Neural progenitor cell (in vitro differentiated cells): ENCODE measurements around the gene DPYSL5. TPM values are rescaled to one million over a fixed set of nuclear protein-coding genes. Genes with fewer than 3 reads are reported as not detected.

Source experiments
- DNase-seq: peaks from one replicate; pipeline ENCODE4 v3.0.0-alpha.2; 2016; ENCODE audit warnings: low spot score
- H2AFZ ChIP-seq: fragments of 200-600 bp; sonication (generic); replicated peaks from 2 replicates; pipeline ENCODE4 v1.6.1; 2016; ENCODE audit warnings: antibody characterized with exemption
- H3F3A ChIP-seq: fragments of 200-600 bp; sonication (generic); 2 replicates; pipeline ENCODE4 v1.6.1; 2016; ENCODE audit warnings: antibody characterized with exemption, low read depth
- H3K27ac ChIP-seq: fragments of 200-600 bp; sonication (generic); 2 replicates; pipeline ENCODE4 v1.5.1; 2016; ENCODE audit warnings: mild to moderate bottlenecking
- H3K27me3 ChIP-seq: fragments of 200-600 bp; sonication (generic); 2 replicates; pipeline ENCODE4 v1.6.1; 2016; ENCODE audit warnings: mild to moderate bottlenecking, moderate library complexity
- H3K36me3 ChIP-seq: fragments of 200-600 bp; sonication (generic); 2 replicates; pipeline ENCODE4 v1.5.1; 2016
- H3K4me1 ChIP-seq: fragments of 200-600 bp; sonication (generic); 2 replicates; pipeline ENCODE4 v1.6.1; 2016; ENCODE audit warnings: mixed run types
- H3K4me2 ChIP-seq: fragments of 200-600 bp; sonication (generic); 2 replicates; pipeline ENCODE4 v1.6.1; 2016
- H3K4me3 ChIP-seq: fragments of 200-600 bp; sonication (generic); 2 replicates; pipeline ENCODE4 v1.5.1; 2016
- H3K79me2 ChIP-seq: fragments of 200-600 bp; sonication (generic); 2 replicates; pipeline ENCODE4 v1.6.1; 2016; ENCODE audit warnings: low read depth
- H3K9ac ChIP-seq: fragments of 200-600 bp; sonication (generic); 2 replicates; pipeline ENCODE4 v1.6.1; 2016
- H3K9me3 ChIP-seq: fragments of 200-600 bp; sonication (generic); 2 replicates; pipeline ENCODE4 v1.5.1; 2016; ENCODE audit warnings: low read depth
- H4K20me1 ChIP-seq: fragments of 200-600 bp; sonication (generic); 2 replicates; pipeline ENCODE4 v1.6.1; 2016; ENCODE audit warnings: low read depth
- H3K27ac Mint-ChIP-seq: 3 replicates; pipeline ENCODE4 v1.8.0; 2021; ENCODE audit warnings: mixed read lengths
- H3K27me3 Mint-ChIP-seq: 2 replicates; pipeline ENCODE4 v1.8.0; 2022; ENCODE audit warnings: low read depth, mild to moderate bottlenecking, inconsistent platforms, moderate library complexity, mixed read lengths; ENCODE audit not compliant: insufficient read depth
- H3K36me3 Mint-ChIP-seq: 3 replicates; pipeline ENCODE4 v1.8.0; 2021; ENCODE audit warnings: mixed read lengths
- H3K4me1 Mint-ChIP-seq: 3 replicates; pipeline ENCODE4 v1.8.0; 2021; ENCODE audit warnings: mixed read lengths
- H3K4me3 Mint-ChIP-seq: 3 replicates; pipeline ENCODE4 v1.8.0; 2021; ENCODE audit warnings: mild to moderate bottlenecking, moderate library complexity, mixed read lengths
- H3K9me3 Mint-ChIP-seq: 3 replicates; pipeline ENCODE4 v1.8.0; 2020; ENCODE audit warnings: mixed read lengths
- EZH2 ChIP-seq: fragments of 200-600 bp; sonication (generic); IDR thresholded peaks from 2 replicates; pipeline ENCODE4 v1.6.1; 2017; ENCODE audit warnings: antibody characterized with exemption, mild to moderate bottlenecking, moderate library complexity
- EZH2phosphoT487 ChIP-seq: fragments of 200-600 bp; sonication (generic); IDR thresholded peaks from 2 replicates; pipeline ENCODE4 v1.6.1; 2017; ENCODE audit warnings: antibody characterized with exemption
- total RNA-seq: library from RNA; depleted of rRNA; stranded (reverse); fragments of >200 nt; gene quantifications from 2 replicates; pipeline ENCODE4 v1.2.3, GENCODE V29; 2015; ENCODE audit warnings: low replicate concordance
- TF ChIP-seq, protein P1 (sequence below): fragments of 200-600 bp; sonication (generic); IDR thresholded peaks from 2 replicates; pipeline ENCODE4 v1.5.1; 2017; ENCODE audit warnings: antibody characterized with exemption, mild to moderate bottlenecking

The DPYSL5 gene
- total RNA-seq, 1 donor from 2014 or later = 46.3 TPM

- H3K27me3 ChIP-seq = peaks cover 28% of the 10 kb centered on the region
These were observed 127.2 kb downstream of the DPYSL5 start for GRCh38 chr2:26975102-26975501.

GRCh38 chr2:26975656-26976055 is 127.7 kb downstream of the DPYSL5 start:
- TF ChIP-seq EZH2phosphoT487 (no peak), EZH2 (no peak)
- TF ChIP-seq, protein P1, sequence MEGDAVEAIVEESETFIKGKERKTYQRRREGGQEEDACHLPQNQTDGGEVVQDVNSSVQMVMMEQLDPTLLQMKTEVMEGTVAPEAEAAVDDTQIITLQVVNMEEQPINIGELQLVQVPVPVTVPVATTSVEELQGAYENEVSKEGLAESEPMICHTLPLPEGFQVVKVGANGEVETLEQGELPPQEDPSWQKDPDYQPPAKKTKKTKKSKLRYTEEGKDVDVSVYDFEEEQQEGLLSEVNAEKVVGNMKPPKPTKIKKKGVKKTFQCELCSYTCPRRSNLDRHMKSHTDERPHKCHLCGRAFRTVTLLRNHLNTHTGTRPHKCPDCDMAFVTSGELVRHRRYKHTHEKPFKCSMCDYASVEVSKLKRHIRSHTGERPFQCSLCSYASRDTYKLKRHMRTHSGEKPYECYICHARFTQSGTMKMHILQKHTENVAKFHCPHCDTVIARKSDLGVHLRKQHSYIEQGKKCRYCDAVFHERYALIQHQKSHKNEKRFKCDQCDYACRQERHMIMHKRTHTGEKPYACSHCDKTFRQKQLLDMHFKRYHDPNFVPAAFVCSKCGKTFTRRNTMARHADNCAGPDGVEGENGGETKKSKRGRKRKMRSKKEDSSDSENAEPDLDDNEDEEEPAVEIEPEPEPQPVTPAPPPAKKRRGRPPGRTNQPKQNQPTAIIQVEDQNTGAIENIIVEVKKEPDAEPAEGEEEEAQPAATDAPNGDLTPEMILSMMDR = no peak
- H2AFZ ChIP-seq = no peak overlapping the region
- Mint-ChIP-seq H3K27me3 (peaks cover 5% of the 10 kb centered on the region), H3K27ac (no peak overlapping the region), H3K4me1 (peaks cover 24% of the 10 kb centered on the region), H3K4me3 (no peak overlapping the region), H3K36me3 (no peaks in the 10 kb centered on the region), H3K9me3 (no peaks in the 10 kb centered on the region)
- H4K20me1 ChIP-seq = peaks cover 32% of the 10 kb centered on the region
- DNase-seq = no peak
- H3K9ac ChIP-seq = no peak overlapping the region
- H3K4me3 ChIP-seq = no peak overlapping the region
- H3K36me3 ChIP-seq = no peaks in the 10 kb centered on the region
- no peak overlapping the region for H3K4me2 ChIP-seq
- H3K9me3 ChIP-seq = no peaks in the 10 kb centered on the region
- H3K79me2 ChIP-seq = no peaks in the 10 kb centered on the region
- peaks cover 12% of the 10 kb centered on the region for H3F3A ChIP-seq
- H3K27ac ChIP-seq = no peak overlapping the region
- peaks cover 20% of the 10 kb centered on the region for H3K4me1 ChIP-seq
- peaks cover 28% of the 10 kb centered on the region for H3K27me3 ChIP-seq

More at GRCh38 chr2:26975102-26975501, 127.2 kb downstream of the DPYSL5 start:
- Mint-ChIP-seq H3K4me1 (peaks cover 24% of the 10 kb centered on the region), H3K4me3 (no peak overlapping the region), H3K36me3 (no peaks in the 10 kb centered on the region), H3K27ac (no peak overlapping the region), H3K27me3 (peaks cover 5% of the 10 kb centered on the region), H3K9me3 (no peaks in the 10 kb centered on the region)
- Histone ChIP-seq H3K27ac (no peak overlapping the region), H2AFZ (no peak overlapping the region), H4K20me1 (peaks cover 32% of the 10 kb centered on the region), H3K36me3 (no peaks in the 10 kb centered on the region), H3K4me2 (no peak overlapping the region), H3K4me3 (no peak overlapping the region), H3K9me3 (no peaks in the 10 kb centered on the region), H3F3A (peaks cover 13% of the 10 kb centered on the region), H3K79me2 (no peaks in the 10 kb centered on the region), H3K4me1 (peaks cover 20% of the 10 kb centered on the region), H3K9ac (no peak overlapping the region)
- DNase-seq = no peak
- TF ChIP-seq EZH2phosphoT487 = no peak

GRCh38 chr2:26976237-26976636 is 128.3 kb downstream of the DPYSL5 start:
- Histone ChIP-seq H3F3A (peaks cover 7% of the 10 kb centered on the region), H3K36me3 (no peaks in the 10 kb centered on the region), H2AFZ (no peak overlapping the region), H3K79me2 (no peaks in the 10 kb centered on the region), H3K4me2 (no peak overlapping the region), H3K27me3 (peaks cover 24% of the 10 kb centered on the region), H4K20me1 (peaks cover 29% of the 10 kb centered on the region), H3K4me3 (no peak overlapping the region), H3K4me1 (peaks cover 17% of the 10 kb centered on the region), H3K27ac (no peak overlapping the region), H3K9me3 (no peaks in the 10 kb centered on the region), H3K9ac (no peak overlapping the region)
- Mint-ChIP-seq H3K4me1 (peaks cover 23% of the 10 kb centered on the region), H3K4me3 (no peak overlapping the region), H3K27ac (no peak overlapping the region), H3K9me3 (no peaks in the 10 kb centered on the region), H3K27me3 (peaks cover 4% of the 10 kb centered on the region), H3K36me3 (no peaks in the 10 kb centered on the region)
- DNase-seq = no peak
- no peak for TF ChIP-seq EZH2phosphoT487
- TF ChIP-seq EZH2 = no peak
- TF ChIP-seq, protein P1 = no peak

DNA sequence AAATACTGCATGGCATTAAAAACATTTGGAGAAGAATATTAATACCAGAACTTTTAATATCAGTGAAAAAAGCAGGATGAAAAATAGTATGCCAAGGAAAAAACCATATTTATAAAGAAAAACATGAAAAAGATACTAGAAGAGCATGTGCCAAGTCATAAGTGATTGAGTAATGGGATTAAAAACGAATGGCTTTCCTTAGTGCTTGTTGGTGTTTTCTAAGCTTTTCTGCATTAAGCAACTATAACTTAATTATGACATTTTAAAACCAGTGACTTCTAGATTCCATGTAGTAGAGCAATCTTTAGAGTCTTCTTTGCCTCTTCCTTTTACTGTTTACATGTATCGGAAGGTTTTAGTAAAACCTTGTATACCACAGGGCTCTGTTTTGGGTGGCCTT is 129.1 kb downstream of the DPYSL5 start:
- H3K9ac ChIP-seq = no peak overlapping the region
- Mint-ChIP-seq H3K27ac (no peak overlapping the region), H3K4me3 (no peak overlapping the region), H3K4me1 (peaks cover 16% of the 10 kb centered on the region), H3K27me3 (no peaks in the 10 kb centered on the region), H3K9me3 (no peaks in the 10 kb centered on the region), H3K36me3 (no peaks in the 10 kb centered on the region)
- H3F3A ChIP-seq = no peaks in the 10 kb centered on the region
- no peak overlapping the region for H2AFZ ChIP-seq
- H3K9me3 ChIP-seq = no peaks in the 10 kb centered on the region
- peaks cover 12% of the 10 kb centered on the region for H3K4me1 ChIP-seq
- no peaks in the 10 kb centered on the region for H3K36me3 ChIP-seq
- DNase-seq = no peak
- H3K4me3 ChIP-seq = no peak overlapping the region
- H3K4me2 ChIP-seq = no peak overlapping the region
- TF ChIP-seq EZH2phosphoT487 = no peak
- TF ChIP-seq, protein P1 = no peak
- TF ChIP-seq EZH2 = no peak
- H4K20me1 ChIP-seq = peaks cover 21% of the 10 kb centered on the region
- peaks cover 17% of the 10 kb centered on the region for H3K27me3 ChIP-seq
- no peak overlapping the region for H3K27ac ChIP-seq
- no peaks in the 10 kb centered on the region for H3K79me2 ChIP-seq
